Measurements from ENCODE around the gene TMEM38B.
"Not testable (repeated sequence)": the region's sequence is repeated elsewhere in the genome, so short reads cannot be mapped to it uniquely, and the experiment has no call there.

TMEM38B gene

DNA sequence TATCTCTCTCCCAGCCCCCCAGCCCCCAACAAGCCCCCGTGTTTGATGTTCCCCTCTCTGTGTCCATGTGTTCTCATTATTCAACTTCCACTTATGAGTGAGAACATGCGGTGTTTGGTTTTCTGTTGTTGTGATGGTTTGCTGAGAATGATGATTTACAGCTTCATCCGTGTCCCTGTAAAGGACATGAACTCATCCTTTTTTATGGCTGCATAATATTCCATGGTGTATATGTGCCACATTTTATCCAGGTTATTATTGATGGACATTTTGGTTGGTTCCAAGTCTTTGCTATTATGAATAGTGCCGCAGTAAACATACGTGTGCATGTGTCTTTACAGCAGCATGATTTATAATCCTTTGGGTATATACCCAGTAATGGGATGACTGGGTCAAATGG, 33.9 kb downstream of the TMEM38B start:
- DNase-seq = not testable (repeated sequence)

DNA sequence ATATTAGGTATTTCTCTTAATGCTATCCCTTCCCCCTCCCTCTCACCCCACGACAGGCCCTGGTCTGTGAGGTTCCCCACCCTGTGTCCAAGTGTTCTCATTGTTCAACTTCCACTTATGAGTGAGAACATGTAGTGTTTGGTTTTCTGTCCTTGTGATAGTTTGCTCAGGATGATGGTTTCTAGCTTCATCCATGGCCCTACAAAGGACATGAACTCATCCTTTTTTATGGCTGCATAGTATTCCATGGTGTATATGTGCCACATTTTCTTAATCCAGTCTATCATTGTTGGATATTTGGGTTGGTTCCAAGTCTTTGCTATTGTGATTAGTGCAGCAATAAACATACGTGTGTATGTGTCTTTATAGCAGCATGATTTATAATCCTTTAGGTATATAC, 37.1 kb downstream of the TMEM38B start:
- DNase-seq = not testable (repeated sequence)

DNA sequence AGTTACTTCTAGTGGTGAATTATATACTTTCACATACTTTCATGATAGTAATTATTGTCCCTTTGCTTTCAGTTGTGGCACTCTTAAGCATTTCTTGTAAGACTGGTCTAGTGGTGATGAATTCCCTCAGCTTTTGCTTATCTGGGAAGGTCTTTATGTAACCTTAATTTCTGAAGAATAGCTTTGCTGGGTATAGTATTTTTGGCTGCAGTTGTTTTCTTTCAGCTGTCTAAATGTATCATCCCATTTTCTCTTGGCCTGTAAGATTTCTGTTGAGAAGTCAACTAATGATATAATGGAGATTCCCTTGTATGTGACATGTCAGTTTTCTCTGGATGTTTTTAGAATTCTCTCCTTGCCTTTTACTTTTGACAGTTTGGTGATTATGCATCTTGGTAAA, 41.0 kb downstream of the TMEM38B start:
- DNase-seq = no peak

DNA sequence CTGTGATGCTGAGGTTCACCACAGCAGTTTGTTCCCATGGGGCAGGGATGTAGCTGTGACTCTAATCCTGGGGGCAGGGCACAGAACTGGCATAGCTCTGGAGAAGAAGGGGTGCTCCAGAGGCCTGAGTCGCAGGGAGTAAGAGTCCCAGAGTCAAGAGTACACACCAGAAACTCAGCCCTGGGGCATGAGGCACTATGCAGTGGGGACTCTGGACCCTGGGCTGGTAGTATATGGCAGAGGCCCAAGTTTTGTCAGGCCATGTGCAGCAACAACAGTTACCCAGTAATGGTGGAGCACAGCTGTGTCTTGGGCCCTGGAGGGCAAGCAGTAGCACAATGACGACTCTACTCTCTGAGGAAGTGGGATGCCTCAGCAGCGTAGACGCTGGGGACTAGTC, 42.9 kb downstream of the TMEM38B start:
- no peak for DNase-seq

DNA sequence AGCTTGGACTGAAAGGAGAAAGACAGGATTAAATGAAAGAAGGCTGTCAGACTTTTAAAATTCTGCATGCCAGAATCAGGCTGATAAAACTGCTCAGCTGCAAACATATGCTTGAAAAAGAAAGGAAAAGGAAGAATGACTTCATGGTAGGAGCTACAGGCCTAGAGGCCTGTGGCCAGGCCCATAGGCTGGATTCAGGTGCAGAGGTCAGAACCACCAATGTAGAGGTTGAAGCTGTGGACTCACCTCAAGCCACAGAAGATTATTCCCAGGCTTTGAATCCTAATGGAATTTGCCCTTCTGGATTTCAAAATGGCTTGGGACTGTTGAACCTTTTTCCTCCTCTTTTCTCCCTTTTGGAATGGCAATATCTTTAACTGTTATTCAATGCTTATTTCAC, 47.7 kb downstream of the TMEM38B start:
- DNase-seq = no peak

DNA sequence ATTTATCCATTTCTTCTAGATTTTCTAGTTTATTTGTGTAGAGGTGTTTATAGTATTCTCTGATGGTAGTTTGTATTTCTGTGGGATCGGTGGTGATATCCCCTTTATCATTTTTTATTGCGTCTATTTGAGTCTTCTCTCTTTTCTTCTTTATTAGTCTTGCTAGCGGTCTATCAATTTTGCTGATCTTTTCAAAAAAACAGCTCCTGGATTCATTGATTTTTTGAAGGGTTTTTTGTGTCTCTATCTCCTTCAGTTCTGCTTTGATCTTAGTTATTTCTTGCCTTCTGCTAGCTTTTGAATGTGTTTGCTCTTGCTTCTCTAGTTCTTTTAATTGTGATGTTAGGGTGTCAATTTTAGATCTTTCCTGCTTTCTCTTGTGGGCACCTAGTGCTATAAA, 53.0 kb downstream of the TMEM38B start:
- DNase-seq = not testable (repeated sequence)

DNA sequence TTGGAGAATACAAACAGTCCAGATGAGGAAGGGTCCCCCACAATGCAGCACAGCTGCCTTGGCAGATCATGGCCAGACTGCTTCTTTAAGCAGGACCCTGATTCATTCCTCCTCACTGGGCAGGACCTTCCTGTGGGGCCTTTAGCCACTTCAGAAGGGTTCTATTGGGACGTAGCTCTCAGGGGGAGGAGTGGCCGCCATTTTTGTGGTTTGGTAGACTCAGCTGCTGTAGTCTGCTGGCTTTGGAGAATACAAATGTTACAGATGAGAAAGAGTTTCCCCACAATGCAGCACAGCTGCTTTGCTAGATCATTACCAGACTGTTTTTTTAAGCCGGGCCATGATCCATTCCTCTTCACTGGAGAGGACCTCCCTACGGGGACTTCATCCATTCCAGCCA, 57.4 kb downstream of the TMEM38B start:
- DNase-seq = no peak

DNA sequence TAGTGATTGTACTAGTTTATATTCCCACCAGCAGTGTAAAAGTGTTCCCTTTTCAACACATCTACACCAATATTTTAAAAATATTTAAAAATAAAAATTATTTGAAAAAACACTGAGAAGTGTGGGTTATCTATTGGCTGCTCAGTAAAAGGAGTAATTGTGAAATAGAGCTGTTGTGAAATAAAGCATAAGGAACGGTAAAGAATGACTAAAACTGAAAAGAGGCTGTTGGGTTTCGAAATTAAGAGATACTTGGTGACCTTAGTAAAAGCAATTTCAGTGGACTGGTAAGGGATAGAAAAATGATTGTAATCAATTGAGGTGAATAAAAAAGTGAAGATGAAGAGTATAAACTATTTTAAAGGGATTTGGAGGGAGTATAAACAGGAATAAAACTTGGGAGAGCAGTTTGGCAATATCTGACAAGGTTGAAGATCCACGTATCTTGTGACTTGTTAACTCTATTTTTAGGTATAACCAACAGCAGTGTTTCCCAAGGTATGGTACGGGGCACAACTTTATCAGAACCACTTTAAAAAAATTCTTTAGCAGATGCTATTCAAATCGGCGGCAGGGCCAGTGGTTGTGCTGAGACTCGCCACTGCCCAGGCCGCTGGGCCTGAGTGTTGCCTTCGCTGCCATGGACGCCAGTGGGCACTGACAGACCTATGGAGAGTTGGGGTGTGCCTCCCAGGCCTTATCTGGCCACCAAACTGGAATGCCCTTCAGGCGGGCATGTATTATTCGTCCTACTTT, 63.3 kb downstream of the TMEM38B start:
- DNase-seq = peak; percentile 56 to 64

DNA sequence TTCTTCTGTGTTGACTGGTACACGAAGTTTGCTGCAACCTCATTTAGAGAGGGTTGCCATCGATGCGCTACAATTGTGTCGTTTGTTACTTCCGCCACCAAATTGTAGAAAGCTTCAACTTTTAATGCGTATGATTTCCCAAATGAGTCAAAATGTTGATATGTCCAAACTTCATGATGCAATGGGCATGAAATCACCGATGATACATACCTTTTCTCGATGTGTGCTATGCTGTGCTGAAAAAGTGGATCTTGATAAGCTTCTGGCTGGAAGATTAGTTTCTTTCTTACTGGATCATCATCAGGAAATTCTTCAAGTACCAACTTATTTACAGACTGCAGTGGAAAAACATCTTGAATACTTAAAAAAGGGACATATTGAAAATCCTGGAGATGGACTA, 65.7 kb downstream of the TMEM38B start:
- no peak for DNase-seq

DNA sequence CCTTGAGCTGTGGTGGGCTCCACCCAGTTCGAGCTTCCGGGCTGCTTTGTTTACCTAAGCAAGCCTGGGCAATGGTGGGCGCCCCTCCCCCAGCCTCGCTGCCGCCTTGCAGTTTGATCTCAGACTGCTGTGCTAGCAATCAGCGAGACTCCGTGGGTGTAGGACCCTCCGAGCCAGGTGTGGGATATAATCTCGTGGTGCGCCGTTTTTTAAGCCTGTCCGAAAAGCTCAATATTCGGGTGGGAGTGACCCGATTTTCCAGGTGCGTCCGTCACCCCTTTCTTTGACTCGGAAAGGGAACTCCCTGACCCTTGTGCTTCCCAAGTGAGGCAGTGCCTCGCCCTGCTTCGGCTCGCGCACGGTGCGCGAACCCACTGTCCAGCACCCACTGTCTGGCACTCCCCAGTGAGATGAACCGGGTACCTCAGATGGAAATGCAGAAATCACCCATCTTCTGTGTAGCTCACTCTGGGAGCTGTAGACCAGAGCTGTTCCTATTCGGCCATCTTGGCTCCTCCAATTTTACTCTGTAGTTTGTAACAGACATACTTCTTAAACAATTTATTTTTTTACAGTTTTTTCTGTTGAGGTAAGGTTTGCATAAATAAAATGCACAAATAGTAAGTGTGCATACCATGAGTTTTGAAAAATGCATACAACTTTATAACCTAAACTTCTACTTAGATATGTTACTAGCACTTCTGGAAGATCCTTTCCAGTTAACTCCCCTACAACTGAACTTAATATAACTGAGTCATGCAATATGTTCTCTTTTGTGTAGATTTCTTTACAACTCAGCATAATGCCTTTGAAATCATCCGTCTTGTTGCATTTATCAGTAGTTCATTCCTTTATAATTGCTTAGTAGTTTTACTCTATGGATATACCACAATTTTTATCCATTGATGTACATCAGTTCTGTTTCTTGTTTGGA, 88.5 kb downstream of the TMEM38B start:
- not testable (repeated sequence) for DNase-seq

DNA sequence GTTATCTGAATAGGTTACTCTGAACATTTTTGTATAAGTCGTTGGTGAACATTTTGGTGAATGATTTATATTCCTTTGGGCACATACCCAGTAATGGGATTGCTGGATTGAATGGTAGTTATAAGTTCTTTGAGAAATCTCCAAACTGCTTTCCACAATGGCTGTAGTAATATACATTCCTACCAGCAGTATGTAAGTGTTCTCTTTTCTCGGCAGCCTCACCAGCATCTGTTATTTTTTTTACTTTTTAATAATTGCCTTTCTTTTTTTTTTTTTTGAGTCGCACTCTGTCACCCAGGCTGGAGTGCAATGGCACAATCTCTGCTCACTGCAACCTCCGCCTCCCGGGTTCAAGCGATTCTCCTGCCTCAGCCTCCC, 89.1 kb downstream of the TMEM38B start:
- DNase-seq = not testable (repeated sequence)

DNA sequence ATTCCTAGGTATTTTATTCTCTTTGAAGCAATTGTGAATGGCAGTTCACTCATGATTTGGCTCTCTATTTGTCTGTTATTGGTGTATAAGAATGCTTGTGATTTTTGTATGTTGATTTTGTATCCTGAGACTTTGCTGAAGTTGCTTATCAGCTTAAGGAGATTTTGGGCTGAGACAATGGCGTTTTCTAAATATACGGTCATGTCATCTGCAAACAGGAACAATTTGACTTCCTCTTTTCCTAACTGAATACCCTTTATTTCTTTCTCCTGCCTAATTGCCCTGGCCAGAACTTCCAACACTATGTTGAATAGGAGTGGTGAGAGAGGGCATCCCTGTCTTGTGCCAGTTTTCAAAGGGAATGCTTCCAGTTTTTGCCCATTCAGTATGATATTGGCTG, 92.5 kb downstream of the TMEM38B start:
- DNase-seq = not testable (repeated sequence)

DNA sequence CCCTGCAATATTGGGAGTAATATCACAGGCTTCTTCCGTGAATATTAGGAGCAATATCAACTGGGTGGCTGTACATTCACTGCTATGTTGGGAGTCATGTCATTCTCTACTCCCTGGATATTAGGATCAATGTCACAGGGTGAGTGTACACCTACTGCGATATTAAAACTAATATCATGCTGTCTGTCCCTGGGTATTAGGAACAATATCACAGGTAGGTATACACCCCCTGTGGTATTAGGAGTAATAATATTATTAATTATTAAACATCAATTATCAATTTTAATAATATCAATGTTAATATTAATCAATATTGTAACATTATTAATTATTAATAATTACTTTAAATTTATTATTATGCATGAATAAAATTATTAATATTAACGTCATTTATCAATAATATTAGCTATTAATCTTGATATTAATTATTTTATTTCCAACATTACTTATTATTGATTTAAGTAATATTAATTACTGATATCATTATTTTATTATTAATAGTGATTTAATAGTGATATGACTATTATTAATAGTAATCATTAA, 121.9 kb downstream of the TMEM38B start:
- DNase-seq = no peak

DNA sequence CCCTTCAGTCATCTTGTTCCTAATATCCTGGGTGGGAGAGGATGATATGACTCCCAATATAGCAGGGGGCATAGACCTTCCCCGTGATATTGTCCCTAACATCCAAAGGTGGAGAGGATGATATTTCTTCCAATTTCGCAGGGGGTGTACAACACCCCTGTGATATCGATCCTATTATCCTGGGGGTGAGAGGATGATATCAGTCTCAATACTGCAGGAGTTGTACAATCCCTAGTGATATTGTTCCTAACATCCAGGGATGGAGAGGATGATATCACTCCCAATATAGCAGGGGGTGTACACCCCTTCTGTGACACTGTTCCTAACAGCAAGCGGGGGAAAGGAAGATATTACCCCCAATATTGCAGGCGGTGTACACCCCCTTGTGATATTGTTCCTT, 122.6 kb downstream of the TMEM38B start:
- no peak for DNase-seq

DNA sequence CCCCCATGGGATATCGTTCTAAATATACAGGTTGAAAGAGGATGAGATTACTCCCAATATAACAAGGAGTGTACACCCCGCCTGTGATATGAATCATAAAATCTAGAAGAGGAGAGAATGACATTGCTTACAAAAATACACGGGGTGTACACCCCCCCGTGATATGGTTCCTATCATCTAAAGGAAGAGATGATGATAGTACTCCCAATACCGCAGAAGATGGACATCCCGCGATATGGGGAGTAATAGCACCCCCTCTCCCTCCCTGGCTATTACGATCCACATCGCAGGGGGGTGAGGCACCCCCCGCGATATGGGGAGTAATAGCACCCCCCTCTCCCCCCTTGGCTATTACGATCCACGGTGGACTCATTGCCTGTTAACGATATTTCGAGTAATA, 124.6 kb downstream of the TMEM38B start:
- no peak for DNase-seq

DNA sequence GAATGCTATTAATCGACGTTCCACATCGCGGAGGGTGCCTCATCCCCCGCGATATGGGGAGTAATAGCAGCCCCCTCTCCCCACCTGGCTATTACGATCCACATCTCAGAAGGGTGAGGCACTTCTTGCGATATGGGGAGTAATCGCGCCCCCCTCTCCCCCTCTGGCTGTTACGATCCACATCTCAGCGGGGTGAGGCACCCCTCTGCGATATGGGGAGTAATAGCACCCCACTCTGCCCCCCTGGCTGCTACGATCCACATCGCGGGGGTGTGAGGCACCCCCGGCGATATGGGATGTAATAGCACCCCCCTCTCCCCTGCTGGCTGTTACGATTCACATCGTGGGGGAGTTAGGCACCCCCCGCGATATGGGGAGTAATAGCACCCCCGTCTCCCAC, 128.5 kb downstream of the TMEM38B start:
- DNase-seq = no peak
